ENCODE data around the gene FITM1.

The FITM1 gene, protein sequence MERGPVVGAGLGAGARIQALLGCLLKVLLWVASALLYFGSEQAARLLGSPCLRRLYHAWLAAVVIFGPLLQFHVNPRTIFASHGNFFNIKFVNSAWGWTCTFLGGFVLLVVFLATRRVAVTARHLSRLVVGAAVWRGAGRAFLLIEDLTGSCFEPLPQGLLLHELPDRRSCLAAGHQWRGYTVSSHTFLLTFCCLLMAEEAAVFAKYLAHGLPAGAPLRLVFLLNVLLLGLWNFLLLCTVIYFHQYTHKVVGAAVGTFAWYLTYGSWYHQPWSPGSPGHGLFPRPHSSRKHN

DNA sequence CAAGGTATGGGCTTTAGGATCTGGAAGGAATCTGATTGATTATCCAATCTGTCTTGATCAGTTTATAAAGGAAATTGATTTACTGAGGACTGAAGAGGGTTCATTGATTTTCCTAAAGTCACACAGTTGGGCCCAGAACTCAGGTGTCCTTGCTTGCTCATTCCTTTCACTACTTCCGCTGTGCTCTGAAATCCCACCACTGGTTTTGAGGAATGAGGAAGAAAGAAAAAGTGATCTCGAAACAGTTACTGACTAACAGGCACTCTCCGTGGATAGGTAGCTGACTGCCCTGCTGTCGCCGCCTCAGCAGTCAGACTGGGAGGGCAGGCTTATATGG is at the start of gene FITM1:
Gene FITM1 (plus strand): TSS at position 280 of the 337 bp plus-strand sequence. CDS start 905 bp downstream, outside the sequence.
- DNase-seq (ENCODE audit: low spot score) = no peak

DNA sequence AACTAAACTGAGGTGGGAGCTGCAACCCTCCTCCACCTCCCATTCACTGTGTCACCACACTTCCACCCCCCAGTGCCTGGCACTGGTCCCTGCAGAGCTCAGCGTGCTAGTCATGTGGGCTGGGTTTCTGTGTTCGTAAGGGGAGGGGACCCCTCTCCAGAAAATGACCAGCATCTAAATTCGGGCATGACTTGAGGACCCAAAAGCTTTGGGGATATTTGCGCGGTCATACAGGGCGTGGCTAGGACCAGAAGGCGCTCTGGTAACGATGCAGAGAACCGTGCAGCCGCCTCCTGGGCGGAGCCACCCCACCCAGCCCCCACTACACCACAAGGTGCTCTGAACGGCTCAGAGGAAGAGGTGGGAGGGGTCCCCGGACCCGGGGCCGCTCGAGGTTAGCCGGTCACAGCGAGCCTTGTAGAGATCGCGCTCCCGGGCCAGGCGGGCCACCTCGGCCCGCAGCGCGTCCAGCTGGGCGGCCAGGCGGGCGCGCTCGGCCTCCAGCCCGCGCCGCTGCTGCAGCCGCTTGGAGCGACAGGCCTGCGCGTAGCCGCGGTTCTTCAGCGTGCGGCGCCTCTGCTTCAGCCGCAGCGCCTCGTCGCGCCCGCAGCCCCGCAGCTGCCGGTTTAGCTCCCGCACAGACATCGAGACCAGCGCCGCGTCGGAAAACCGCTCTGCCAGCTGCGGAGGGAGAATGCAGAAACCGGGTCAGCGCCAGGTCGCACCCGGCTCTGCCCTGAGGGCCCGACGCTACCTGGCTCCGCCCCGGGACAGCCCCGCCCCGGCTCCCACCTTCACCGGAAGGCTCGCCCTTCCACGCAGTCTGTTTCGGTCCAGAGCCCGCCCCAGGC is 49.3 kb upstream of the FITM1 start:
- DNase-seq (ENCODE audit: low spot score) = peak; percentile 83

DNA sequence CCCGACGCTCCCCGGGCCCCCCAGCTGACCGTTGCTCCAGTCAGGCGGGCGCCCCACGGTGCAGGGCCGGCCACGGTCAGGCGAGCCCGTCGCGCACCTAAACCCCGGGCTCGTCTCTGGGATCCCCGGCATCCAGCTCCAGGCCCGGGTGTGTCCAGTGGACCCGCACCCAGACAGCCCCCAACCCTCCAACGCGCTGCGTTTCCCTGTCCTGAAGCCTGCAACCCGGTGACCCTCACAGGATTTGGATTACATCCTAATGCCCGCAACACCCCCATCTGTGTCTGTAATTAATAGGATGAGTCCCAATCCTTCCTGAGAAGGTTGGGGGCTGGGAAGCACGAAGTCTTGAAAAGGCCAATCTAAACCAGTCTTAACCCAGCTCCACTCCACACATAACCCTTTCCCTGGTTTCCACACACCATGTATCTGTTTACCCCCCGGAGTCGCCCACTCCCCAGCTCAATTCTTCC is 48.7 kb upstream of the FITM1 start:
- DNase-seq (ENCODE audit: low spot score) = no peak

DNA sequence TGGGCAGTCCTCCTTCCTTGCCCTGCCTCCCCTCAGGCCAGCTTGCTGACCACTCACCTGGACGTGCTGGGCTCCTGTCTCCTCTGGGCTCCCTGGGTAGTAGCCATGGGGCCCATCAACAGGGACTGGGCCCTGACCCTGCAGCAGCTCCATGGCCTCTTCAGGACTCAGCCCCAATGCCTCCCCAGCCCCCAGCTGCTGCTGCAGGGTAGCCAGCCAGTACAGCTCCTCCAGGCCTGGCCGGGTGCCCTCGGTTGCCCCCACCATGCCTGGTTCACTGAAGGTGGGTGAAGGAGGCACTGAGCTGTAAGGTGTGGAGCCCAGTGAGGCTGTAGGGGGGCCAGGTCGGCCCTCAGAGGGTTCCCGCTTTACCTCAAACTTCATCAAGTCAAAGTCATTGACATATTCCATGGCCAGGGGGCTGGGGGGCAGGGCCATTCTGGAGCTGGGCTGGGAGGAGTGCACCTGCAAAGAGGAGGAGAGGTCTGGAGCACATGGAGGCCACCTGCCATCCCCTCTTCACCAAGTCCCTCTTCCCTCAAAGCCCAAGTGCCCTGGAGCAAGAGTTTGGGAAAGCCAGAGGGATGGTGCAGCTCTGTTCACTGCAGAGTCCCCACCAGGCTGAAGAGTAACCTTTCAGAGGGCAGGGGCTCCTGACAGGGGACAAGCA is 47.9 kb upstream of the FITM1 start:
- DNase-seq (ENCODE audit: low spot score) = no peak

DNA sequence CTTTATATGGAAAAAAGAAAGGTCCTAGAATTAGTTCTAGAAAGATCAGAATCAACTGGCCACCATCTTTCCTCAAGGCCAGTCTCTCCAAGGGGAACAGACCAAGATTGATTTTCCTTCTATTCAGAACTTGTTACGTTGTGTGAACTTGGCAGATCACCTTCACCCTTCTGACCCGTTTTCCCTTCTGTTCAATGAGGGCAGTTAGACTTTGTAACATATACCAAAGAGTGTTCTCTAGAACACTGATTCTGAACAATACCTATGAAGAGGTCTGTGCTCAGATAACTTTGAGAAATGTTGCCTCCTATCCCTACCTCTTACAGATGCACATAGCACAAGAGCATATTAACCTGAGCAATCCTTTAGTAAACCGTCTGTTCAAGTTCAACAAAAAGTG is 47.0 kb upstream of the FITM1 start:
- DNase-seq (ENCODE audit: low spot score) = no peak

DNA sequence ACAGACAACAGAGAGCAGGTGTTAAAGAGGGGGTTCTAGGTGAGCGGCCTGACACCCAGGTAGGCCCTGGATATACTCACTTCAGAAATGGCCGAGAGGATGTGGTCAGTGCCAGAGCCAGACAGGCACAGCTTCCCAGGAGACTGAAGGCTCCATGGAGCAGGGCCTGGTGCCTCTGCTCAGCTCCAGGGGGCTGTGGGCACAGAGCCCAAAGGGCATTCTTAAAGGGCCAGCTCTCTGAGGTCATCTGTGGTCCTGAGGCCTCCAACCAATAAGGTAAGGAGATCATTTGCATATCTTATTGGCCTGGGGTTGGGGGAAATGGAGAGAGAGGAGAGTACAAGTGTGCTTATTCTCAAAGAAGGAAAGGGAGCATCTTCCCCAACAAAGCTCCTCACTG is 46.0 kb upstream of the FITM1 start:
- DNase-seq (ENCODE audit: low spot score) = no peak

DNA sequence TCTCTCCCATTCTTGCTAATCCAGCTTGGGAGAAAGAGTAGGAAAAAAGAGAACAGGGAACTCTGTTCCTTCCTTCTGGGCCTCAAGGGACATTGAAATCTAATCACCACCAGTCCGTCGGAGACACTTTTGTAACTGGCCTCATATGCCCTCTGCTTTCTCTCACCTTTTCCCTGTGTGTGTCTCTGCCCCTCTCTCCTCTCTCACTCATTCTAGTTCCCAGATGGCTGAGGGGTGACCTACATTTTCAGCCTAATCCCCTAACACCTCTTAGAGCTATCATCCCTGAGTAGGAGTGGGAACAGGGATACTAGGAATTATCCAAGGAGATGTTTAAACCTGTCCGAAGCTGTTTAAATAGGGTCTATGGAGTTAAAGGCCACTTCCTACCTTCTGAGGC is 45.2 kb upstream of the FITM1 start:
- no peak for DNase-seq (ENCODE audit: low spot score)

DNA sequence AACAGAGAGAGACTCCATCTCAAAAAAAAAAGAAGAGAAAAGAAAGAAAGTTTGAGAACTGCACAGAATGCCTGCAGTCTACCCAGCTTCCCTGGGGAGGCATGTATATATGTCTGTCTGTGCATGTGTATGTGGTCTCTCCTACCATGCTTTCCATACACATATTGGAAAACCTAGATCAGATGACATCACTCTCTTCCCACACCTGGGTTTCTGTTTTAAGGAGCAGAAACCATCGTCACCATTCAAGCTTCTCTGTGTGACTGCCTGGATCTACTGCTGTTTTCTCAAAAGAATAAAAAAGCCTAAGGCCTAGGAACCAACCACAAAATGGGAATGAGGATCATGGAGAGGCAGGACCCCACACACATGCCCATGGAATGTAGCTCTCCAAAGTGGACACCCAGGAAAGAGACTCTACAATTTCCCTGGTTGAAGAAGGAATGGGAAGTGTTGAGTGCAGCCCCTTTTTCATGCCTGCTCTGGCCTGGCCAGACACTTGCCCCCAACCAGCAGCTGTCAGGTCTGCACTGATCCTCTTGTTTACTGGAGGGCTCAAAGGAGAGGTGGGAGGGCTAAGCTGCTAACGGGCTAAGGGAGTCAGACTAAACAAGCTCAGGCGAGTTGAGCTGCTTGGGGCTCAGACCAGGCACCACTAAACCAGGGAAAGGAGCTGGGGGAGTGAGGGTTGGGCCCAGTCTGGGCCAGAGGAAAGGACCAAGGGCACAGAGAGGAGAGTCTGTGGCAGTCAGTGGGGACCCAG is 44.1 kb upstream of the FITM1 start:
- no peak for DNase-seq (ENCODE audit: low spot score)

DNA sequence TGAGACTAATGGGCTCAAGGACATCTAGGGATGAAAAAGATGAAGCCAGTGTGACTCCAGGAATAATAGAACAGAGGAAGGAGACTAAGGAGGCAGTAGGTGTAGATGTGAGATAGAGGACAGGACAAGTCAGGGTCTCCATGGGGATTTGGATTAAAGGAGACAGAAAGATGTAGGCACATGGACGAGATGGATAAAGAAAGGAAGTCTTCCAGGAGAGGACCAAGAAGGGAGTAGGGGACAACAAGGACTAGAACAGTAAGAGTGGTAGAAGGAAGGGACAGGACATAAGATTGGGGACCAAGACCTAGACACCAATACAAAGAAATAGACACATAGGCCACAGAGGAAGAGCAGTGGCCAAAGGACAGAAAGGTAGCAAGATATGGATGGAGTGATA is 43.5 kb upstream of the FITM1 start:
- no peak for DNase-seq (ENCODE audit: low spot score)

DNA sequence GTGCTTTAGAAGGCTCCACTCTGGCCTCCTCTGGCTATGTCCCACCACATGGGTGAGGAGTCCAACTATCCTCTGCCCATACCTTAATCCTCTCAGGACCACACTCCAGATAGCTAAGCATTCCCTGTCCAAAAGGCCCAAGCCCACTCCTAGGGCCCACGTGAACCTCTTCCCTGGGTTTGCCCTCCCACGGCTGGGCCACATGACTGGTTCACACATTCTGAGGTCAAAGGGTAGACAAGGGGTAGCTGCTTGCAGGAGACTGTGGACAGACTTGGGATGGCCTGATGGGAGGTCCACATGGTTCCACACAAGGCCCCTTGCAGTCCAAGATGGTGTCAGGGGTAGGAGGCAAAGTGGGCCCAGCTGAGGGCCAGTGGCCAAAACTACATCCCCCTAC is 42.4 kb upstream of the FITM1 start:
- DNase-seq (ENCODE audit: low spot score) = no peak

DNA sequence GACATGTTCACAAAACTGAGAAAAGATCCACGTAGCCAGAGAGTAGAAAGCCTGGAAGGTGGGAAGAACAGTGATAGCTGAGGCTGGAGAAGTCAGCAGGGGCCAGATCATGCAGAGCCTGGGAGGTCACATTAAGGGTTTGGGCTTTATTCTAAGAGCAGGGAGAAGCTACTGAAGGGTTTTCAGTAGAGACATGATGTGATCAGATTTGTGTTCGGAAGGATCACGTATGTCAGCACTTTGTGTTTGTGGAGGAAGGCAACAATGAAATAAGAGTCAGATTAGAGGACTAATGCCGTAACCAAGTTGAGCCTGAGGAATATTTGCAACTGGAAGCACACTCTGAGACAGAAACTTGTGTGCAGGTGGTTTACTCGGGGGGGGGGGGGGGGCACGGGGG is 40.6 kb upstream of the FITM1 start:
- DNase-seq (ENCODE audit: low spot score) = no peak

DNA sequence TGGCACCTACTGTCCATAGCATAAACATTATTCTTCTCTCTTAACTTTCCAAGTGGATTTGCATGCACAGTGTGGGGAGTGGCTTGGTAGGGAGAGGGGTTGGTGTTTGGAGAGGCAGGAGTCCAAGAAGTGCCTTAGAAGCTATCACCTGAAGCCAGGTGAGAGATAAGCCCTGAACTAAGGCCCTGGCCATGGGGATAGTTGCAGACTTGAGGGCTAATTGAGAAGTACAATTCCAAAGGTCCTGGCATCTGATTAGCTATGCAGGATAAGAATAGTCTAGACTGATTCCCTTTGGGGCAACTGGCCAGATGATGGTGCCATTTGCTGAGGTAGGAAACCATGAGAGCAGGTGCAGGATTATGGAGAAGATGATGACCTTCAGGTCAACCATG is 38.4 kb upstream of the FITM1 start:
- no peak for DNase-seq (ENCODE audit: low spot score)

DNA sequence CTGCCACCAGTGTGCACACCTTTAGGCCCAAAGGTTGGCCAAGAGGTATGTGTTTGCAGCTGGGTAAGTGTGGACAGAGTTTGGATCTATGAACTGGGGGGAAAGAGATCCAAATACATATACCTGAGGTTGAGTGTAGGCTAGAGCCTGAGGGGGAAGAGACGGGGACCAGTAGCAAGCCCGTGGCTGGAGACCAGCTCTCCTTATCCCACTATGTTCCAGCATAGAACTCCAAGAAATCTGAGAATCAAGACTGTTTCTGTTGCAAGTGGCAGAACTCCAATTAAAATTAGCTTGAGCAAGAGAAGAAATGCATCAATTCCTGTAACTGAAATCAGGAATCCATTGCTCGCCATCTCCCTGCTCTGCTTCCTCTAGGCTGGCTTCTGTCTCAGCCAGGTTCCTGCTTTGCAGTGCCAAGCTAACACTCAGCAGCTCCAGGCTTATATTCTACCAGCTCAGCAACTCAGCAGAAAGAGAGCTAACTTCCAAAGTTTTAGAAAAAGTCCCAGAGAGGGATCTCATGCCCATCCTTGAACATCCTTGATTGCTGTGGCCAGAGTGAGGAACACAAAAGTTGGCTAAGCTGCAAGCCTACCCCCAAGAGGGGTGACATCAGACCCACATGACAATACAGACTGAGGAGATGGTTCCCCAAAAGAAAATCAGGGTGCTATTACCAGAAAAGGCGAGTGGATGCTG is 37.8 kb upstream of the FITM1 start:
- DNase-seq (ENCODE audit: low spot score) = no peak

DNA sequence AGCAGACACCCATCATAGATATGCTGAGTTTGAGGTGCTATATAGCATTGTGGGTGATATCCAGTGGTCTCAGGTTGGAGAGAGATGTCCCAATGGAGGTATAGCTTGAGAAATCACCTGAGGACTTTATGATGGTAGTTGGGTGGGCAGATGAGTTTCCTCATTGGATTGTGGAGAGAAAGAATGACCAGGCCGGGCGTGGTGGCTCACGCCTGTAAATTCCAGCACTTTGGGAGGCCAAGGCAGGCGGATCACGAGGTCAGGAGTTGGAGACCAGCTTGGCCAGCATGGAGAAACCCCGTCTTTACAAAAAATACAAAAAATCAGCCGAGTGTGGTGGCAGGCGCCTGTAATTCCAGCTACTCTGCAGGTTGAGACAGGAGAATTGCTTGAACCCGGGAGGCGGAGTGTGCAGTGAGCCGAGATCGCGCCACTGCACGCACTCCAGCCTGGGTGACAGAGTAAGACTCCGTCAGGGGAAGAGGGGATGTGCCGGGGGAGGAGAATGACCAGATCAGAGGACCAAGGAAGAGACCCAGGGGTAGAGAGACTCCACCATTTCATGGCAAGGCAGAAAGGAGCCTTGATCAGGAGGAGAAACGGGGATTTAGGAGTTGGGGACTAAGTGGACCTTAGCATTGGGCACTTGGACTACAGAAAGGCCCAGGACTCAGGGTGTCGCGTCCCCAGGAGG is 37.1 kb upstream of the FITM1 start:
- no peak for DNase-seq (ENCODE audit: low spot score)

DNA sequence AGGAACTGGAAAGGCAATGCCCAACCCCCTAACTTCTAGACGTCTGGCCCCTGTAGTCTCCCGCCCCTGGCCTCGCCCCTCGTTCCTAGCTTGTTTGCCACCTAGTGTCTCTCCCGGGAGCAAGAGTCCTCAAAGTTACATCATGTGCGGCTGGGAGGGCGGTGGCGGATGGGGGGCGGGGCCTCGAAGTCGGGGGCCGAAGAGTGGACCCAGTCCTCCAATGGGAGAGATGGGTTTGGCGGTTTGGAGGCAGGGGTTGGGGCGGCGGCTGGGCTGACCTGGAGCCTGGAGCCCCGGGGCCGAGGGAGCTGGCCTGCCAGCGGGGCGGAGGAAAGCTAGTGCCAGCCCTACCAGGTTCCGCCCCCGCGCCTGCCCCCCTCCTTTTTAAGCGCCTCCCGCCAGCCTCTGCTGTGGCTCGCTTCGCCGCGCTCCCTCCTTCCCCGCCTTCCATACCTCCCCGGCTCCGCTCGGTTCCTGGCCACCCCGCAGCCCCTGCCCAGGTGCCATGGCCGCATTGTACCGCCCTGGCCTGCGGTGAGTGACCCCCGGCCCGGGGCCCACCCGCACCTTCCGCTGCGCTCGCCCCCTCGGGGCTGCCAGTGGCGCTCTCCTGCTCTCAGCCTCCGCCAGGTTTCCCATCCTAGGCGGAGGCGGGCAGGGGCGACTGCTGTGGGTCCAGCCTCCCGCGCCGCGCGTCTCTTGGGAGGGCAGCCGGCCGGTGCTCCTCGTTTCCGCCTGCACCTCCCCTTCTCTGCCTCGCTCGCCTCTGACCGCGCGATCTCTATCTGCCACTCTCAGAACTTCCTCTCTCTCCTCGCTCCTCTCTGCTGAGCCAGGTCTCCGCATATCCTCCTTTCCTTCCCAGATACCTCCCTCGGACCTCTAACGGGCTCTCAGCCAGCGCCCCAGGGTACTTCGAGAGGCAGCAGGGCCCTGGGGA is 36.3 kb upstream of the FITM1 start, which contains the start of gene PCK2:
Gene PCK2 (plus strand): TSS at position 411 of the 940 bp plus-strand sequence. CDS start 95 bp downstream, at position 506.
- DNase-seq (ENCODE audit: low spot score) = peak; percentile 86

DNA sequence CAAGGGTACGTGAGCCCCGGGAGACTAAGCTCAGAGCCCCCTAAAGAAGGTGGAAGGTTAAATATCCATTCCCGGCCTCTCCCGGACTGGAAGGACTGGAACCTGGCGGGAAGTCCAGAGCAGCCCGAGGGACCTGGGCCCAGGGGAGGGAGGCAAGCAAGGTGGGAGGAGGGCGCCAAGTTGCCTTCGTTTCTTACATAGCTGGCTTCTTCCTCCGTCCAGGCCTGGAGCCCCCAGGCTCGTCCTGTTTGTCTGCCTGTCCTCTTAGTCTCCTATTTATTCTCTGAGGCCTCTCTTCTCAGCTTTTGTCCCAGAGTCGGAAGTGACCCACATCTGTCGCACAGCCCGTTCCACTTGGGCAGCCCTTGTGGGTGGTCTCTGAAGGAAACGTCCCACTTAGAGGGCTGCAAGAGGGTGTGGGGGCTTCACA is 35.6 kb upstream of the FITM1 start:
- no peak for DNase-seq (ENCODE audit: low spot score)

DNA sequence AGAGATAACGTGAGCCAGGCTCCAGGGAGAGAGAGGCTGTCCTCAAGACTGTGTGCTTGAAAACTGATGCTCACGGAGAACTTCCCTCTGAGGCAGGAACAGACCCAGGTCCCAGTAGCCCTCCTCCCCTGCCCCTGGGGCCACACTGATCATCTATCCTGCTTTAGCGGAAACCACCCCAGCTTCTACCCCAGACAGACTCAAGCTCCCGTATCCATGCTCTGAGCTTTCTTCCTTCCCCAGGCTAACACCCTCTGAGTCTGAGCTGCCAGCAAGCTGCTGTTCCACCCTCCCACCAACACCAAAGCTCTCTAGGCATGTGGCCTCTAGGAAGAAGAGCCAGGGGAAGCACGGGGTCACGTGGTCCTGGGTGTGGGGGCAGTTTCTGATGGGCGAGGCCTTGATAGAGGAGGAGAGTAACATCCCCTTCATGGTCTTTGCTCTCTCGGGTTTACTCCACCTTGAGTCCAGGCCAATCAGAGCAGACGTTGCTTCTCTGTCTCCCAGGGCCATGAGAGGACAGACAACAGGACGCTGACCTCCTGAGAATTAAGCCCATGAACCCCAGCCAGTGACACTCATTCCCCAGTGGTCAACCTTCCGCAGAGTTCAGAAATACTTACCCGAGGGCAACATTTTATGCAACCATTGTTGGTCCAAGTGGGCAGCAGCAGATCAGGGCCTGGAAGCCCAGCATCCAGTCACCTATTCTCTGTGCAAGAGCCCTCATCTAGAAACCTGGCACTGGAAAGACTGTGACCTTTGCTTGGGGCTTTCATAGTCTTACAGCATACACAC is 35.0 kb upstream of the FITM1 start:
- DNase-seq (ENCODE audit: low spot score) = peak; percentile 63

DNA sequence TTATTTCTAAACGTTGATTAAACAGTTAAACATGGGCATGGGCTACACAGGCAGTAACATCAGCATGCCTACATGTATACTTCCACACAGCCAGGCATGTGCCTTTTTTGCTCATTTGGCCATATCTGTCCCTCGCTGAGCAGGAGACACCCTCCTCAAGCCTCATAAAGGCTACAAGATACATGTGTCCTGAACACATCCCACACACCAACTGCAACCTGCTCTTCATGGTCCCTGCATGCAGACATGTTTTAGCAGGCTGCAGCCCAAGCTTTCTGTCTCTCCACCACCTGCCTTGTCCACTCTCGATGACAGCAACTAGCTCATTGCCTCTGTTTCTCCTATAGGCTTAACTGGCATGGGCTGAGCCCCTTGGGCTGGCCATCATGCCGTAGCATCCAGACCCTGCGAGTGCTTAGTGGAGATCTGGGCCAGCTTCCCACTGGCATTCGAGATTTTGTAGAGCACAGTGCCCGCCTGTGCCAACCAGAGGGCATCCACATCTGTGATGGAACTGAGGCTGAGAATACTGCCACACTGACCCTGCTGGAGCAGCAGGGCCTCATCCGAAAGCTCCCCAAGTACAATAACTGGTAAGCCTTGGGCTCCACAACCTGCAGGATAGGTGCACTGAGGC is 33.8 kb upstream of the FITM1 start:
- DNase-seq (ENCODE audit: low spot score) = no peak
